ENCODE measurements around the gene ELL3.

- TF ChIP-seq, protein P1, sequence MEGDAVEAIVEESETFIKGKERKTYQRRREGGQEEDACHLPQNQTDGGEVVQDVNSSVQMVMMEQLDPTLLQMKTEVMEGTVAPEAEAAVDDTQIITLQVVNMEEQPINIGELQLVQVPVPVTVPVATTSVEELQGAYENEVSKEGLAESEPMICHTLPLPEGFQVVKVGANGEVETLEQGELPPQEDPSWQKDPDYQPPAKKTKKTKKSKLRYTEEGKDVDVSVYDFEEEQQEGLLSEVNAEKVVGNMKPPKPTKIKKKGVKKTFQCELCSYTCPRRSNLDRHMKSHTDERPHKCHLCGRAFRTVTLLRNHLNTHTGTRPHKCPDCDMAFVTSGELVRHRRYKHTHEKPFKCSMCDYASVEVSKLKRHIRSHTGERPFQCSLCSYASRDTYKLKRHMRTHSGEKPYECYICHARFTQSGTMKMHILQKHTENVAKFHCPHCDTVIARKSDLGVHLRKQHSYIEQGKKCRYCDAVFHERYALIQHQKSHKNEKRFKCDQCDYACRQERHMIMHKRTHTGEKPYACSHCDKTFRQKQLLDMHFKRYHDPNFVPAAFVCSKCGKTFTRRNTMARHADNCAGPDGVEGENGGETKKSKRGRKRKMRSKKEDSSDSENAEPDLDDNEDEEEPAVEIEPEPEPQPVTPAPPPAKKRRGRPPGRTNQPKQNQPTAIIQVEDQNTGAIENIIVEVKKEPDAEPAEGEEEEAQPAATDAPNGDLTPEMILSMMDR (conservative IDR thresholded peaks at IDR 0.05; ENCODE audit: low read depth, low read length): no peak
- no peak for TF ChIP-seq EZH2 (IDR thresholded peaks at IDR 0.05; ENCODE audit: borderline replicate concordance, low read depth, low read length, poor library complexity, severe bottlenecking)
These were observed 28.4 kb downstream of the ELL3 start for GRCh38 chr15:43748376-43748775.

All from A673 (cell line).